ENCODE data around the gene BBOX1. TPM values are rescaled to one million over a fixed set of nuclear protein-coding genes. Genes with fewer than 3 reads are reported as not detected.

The BBOX1 gene
- total and polyA plus RNA-seq, 9 donors: 0.04 to 2.3 (median 0.52) TPM; not detected in 3

DNA sequence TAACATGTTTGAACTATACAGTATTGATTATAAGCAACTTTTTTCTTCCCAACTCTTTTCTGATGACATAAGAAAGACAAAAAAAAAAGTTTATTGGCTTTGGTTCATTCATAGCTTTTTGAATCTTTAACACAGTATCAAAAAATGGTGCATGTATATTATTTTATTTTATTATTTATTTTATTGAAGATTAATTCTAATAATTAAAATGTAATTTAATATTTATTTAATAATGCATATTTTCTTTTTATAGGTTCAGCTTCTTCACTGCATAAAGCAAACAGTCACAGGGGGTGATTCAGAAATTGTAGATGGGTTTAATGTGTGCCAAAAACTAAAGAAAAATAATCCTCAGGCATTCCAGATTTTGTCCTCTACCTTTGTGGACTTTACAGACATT is 78.8 kb downstream of the BBOX1 start:
- intact Hi-C loops (cut with DNase I): no loop called here
- no peak for DNase-seq

DNA sequence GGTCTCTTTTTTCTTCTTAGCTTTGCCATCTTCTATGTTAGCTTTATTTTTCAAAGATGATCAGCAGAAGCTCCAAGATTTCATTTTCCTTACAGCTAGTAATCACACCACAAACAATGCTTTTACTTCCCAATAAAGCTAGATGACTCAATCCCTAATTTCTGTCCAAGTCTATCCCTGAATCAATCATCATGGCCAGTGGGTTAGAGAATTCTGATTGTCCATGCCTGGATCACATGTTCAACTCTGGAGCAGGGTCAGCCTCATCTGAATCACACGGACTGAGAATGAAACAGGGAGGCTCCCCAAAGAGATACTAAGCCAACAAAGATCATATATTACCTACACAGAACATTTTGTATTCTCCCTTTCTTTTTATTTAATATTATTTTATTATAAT is 79.6 kb downstream of the BBOX1 start:
- intact Hi-C loops (cut with DNase I): no loop called here
- WGBS, 3 donors: 51 to 75% (median 64%) methylated on average over 1 of the region's 1 CpG
- Histone ChIP-seq H3K4me1 (ENCODE audit: insufficient read depth) (no peaks in the 10 kb centered on the region), H3K27me3 (no peaks in the 10 kb centered on the region), H3K27ac (no peak overlapping the region), H3K4me3 (no peak overlapping the region), H3K9me3 (no peaks in the 10 kb centered on the region), H3K36me3 (no peaks in the 10 kb centered on the region)
- no peak for DNase-seq
- no peak for TF ChIP-seq POLR2A (IDR thresholded peaks at IDR 0.05)
- TF ChIP-seq EP300 (IDR thresholded peaks at IDR 0.05): no peak
- TF ChIP-seq, protein P1, sequence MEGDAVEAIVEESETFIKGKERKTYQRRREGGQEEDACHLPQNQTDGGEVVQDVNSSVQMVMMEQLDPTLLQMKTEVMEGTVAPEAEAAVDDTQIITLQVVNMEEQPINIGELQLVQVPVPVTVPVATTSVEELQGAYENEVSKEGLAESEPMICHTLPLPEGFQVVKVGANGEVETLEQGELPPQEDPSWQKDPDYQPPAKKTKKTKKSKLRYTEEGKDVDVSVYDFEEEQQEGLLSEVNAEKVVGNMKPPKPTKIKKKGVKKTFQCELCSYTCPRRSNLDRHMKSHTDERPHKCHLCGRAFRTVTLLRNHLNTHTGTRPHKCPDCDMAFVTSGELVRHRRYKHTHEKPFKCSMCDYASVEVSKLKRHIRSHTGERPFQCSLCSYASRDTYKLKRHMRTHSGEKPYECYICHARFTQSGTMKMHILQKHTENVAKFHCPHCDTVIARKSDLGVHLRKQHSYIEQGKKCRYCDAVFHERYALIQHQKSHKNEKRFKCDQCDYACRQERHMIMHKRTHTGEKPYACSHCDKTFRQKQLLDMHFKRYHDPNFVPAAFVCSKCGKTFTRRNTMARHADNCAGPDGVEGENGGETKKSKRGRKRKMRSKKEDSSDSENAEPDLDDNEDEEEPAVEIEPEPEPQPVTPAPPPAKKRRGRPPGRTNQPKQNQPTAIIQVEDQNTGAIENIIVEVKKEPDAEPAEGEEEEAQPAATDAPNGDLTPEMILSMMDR (IDR thresholded peaks at IDR 0.05): no peak

More for the DNA sequence above, 78.8 kb downstream of the BBOX1 start:
- Histone ChIP-seq H3K27me3 (no peaks in the 10 kb centered on the region), H3K4me3 (no peak overlapping the region), H3K9me3 (no peaks in the 10 kb centered on the region), H3K4me1 (ENCODE audit: insufficient read depth) (no peaks in the 10 kb centered on the region), H3K36me3 (no peaks in the 10 kb centered on the region), H3K27ac (no peak overlapping the region)
- no peak for TF ChIP-seq POLR2A (IDR thresholded peaks at IDR 0.05)
- TF ChIP-seq, protein P1 (IDR thresholded peaks at IDR 0.05): no peak
- no peak for TF ChIP-seq EP300 (IDR thresholded peaks at IDR 0.05)

DNA sequence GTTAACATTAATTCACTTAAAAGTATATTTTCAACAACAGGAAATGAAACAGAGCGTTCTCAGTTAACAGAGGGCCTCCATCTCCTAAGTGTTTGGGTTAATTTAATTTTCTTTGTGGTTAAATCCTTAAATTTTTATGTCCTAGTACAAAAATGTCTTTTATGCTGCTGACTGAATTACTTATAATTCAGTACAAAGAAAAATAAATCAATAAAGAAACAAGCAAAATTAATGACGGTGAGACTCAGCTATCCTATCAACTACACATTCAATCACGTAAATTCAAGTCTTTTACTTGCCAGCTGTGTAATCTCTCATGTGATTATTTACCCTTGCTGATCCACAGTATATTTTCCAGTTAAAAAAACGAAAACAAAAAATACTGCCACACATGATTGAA is 81.4 kb downstream of the BBOX1 start:
- intact Hi-C loops (cut with DNase I): no loop called here
- Histone ChIP-seq H3K27me3 (no peaks in the 10 kb centered on the region), H3K36me3 (no peaks in the 10 kb centered on the region), H3K4me1 (ENCODE audit: insufficient read depth) (no peaks in the 10 kb centered on the region), H3K27ac (no peak overlapping the region), H3K4me3 (no peak overlapping the region), H3K9me3 (no peaks in the 10 kb centered on the region)
- WGBS, 3 donors: 52 to 65% (median 54%) methylated on average over 4 of the region's 4 CpGs
- no peak for DNase-seq
- TF ChIP-seq POLR2A (IDR thresholded peaks at IDR 0.05) (no peak), EP300 (IDR thresholded peaks at IDR 0.05) (no peak)
- TF ChIP-seq, protein P1 (IDR thresholded peaks at IDR 0.05): no peak

DNA sequence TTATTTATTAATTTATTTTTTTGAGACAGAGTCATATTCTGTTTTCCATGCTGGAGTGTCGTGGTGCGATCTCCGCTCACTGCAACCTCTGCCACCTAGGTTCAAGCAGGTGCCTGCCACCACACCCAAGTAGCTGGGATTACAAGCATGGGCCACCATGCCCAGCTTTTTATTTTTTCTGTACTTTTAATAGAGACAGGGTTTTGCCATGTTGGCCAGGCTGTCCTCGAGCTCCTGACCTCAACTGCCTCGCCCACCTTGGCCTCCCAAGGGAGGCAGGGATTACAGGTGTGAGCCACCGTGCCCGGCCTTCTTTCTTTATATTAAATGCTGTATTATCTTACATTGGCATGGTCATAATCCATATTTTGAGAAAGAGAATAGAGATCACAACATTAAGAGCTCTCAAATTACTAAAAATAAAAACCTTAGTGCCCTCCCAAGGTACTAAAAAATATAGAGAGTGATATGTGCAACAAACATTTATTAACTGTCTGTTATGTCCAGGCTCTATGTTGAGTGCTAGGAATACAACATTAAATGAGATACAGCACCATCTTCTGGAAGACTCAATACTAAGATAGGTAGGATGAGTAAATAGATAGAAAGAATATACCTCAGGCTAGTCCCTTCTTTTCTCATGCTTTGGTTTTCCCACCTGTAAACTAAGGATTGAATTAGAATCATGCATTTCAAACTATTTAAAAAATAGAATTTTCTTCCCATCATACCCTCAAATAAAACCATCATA is 84.1 kb downstream of the BBOX1 start:
- Histone ChIP-seq H3K27ac (no peak overlapping the region), H3K4me3 (no peak overlapping the region), H3K9me3 (no peaks in the 10 kb centered on the region), H3K4me1 (ENCODE audit: insufficient read depth) (no peaks in the 10 kb centered on the region), H3K36me3 (no peaks in the 10 kb centered on the region), H3K27me3 (no peaks in the 10 kb centered on the region)
- no peak for DNase-seq
- TF ChIP-seq, protein P1 (IDR thresholded peaks at IDR 0.05): no peak
- no peak for TF ChIP-seq POLR2A (IDR thresholded peaks at IDR 0.05)
- no peak for TF ChIP-seq EP300 (IDR thresholded peaks at IDR 0.05)
- 91 to 97% (median 95%) methylated on average over 7 of the region's 7 CpGs for WGBS, 3 donors
- intact Hi-C loops (cut with DNase I): no loop called here
